Fibroblast of skin of right quadriceps (primary cell): ENCODE measurements around the gene HOXC10.
A peak's percentile ranks its signal among the peaks of the same experiment; 100 is the strongest.

Experiments
- DNase-seq: peaks from one replicate; pipeline ENCODE4 v3.0.0-alpha.2; 2013

Gene HOXC10

DNA sequence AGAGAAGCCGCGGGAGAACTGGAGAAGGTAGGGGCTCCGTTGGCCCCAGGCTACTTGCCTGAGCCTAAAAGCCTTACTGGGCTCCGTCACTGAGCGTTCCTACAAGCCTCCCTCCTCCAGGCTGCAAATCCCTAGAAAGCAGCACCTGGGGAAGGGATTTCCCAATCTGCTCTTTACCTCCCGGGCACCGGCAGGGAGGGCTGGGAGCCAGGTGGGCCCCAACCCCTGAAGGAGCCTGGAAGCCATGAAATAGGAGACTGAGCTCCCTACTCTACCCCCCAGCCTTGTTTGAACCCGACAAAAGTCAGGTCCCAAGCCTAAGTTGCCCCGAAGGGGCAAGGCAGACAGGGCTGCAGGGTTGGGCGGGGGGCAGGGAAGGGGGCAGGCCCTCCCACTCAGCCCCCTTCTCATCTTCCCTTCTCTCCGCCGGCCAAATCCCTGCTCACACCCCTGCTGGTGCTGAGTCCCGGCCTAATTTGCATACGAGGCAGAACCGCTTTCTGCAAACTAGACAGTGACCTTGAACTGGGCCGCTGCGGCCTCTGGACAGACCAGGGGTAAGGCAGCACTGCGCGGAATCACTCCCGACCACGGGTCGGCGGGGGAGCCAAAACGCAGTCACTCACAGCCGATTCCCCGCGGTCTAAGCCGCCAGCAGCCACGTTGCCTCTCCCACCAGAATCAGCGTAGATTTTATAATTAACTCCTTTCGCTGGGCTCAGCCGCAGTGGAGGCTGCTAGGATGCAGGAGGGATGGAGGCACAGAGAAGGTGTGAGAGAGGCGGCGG is 34.0 kb upstream of the HOXC10 start:
- no peak for DNase-seq

DNA sequence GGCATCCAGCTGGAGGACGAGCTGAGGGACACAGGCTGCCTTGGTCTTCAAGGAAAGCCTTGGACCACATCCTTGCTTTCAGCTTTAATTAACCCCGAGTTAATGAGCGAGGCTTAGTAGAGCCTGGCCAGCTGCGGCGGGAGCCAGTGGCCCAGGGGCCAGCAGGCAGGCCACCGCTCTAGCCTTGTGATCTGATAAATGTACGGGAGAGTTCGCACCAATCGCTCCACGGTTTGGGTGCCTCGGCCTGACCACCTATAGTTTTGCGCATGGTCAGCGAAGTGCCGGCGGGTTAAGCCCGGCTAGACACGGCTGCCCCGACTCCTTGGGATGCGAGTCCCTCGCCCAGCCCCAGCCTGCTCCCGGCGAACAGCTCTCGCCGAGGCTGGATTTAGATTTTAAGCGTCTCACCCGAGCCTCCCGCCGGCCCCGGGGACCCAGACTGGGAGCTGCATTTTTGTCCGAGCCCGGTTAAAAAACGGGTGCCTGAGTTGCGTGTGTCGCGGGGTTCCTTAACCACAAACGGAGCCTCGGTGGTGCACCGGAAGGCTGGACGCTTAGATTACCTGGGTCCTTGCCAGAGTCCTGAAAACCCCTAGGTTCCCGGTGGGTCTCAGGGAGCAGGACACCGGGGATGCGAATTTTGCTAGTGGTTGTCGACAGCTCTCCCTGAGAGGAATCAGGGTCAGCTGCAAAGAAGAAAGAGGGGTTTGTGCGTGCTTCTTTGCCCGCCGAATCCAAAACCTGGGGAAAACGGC is 33.2 kb upstream of the HOXC10 start:
- no peak for DNase-seq

DNA sequence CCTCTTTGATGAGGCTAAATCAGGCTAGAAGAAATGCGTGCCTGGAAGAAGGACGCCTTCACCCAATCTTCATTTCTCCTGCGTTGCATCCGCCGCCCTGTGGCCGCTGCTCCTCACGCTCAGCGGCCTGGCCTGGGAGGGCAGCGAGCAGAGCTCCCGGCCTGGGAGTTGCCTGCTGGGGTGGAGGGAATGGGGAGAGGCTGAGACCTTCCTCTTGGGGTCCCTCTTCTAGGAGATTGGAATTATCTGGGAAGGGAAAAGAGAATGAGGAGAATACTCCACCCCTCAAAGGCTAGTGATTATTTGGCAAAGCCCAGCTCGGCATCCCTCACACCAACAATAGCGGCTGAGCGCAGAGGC is 32.6 kb upstream of the HOXC10 start:
- no peak for DNase-seq

DNA sequence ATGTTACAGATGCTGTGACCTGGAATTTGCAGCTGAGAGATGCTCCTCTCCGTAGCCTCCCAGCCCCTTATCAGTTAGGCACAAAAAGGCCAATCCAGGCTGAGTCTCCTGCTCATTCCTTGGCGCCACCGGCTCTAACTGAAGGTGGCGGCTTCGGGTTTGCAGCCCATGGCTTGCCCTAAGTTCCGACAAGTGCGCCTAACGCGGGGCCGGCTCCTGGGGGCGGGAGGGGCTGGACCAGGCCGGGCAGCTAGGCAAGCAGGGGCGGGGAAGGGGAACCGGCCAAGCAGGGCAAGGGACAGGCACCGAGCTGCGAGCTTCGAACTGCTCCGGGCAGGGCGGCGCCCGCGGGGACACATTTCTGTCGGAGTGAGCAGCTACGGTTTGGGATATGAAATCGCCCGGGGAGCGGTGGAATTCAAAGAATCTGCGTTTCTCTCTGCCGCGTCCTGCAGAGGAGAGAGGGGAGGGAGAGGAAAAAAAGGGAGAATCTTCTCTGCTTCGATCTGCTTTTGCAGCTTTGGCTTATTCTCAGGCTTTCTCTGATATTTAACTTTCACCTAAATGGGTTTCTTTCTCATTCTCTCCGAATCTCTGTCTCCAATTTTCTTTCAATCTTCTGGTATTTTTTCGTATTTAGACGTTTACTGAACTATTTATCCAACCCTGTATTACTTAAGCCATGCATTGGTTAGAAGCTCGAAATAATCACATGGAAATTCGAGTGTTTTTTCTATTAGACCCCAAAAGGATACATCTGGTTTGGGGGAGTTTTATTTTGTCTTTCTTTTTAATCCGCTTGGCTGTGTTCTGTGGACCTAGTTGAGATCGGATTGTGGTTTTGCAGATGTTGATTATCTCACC is 31.8 kb upstream of the HOXC10 start:
- peak; percentile 42 for DNase-seq

DNA sequence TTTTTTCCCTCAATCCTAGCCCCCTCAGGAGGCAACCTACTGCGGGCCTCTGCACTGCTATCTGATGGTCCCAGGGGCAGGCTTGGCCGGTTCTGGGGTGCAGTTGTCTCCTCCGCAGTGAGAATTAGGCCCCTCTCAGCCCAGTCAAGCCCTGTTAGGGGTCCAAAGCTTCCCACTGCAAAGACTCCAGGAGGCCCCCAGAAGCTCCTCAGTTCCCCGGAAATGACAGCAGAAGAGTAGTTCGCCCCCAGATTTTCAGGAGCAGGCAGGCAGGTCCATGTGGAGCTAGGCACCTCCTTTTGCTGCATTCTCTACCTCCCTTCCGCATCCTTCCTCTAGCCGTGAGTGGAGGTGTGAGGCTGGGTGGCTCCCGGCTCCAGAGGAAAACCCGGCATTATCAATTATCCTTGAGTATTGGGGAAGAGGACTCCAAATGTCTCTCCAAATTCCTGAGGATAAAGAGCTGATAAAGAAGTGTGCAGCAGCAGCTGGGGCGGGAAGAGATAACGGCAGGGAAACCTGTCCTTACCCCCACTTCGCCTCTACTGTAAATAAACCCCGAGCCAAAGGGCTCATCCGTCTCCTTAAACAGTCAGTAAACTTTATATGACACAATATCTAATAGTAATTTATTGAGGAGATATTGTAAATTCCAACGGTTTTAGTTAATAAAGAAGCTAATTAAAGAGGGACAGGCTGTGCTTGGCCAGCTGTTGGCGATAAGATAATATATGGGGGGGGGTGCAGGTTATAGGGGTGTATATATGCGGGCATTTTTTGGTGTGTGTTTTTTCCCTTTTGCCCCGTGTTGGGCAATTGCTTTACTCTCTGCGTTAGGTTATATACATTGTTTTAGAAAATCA is 30.9 kb upstream of the HOXC10 start:
- DNase-seq, result no peak

DNA sequence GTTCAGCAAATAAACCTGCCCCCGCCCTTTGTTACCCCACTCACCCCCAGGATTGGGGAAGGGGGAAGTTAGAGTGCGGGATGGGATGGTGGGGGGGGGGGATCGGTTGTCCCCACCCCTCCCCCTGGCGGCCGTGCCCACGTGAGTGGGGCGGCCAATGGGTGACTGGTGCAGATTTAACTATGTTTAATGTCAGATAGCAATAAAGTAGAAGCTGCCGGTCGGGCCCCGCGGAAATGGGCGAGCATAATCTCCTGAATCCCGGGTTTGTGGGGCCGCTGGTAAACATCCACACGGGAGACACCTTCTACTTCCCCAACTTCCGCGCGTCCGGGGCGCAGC is 30.3 kb upstream of the HOXC10 start, which contains the start of gene HOXC12:
Gene HOXC12 (plus strand): TSS at position 210 of the 342 bp plus-strand sequence. CDS start 27 bp downstream, at position 237.
- DNase-seq, result no peak

DNA sequence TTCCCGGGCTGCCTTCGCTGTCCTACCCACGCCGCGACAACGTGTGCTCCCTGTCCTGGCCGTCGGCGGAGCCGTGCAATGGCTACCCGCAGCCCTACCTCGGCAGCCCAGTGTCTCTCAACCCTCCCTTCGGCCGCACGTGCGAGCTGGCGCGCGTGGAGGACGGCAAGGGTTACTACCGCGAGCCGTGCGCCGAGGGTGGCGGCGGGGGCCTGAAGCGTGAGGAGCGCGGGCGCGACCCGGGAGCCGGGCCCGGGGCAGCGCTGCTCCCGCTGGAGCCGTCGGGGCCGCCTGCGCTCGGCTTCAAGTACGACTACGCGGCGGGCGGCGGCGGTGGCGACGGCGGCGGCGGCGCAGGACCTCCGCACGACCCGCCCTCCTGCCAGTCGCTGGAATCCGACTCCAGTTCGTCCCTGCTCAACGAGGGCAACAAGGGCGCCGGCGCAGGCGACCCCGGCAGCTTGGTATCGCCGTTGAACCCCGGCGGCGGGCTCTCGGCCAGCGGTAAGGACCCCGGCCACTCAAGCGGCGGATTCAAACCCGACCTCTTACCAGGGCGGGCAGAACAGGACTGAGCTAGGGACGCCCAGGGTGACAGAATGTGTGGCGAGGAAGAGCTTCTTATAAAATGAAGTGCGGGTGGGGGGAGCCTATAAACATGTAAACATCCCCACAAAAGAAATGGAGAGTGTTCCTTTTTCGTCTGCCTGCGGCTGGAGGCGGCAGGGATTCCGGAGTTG is 29.7 kb upstream of the HOXC10 start:
- DNase-seq, result no peak

DNA sequence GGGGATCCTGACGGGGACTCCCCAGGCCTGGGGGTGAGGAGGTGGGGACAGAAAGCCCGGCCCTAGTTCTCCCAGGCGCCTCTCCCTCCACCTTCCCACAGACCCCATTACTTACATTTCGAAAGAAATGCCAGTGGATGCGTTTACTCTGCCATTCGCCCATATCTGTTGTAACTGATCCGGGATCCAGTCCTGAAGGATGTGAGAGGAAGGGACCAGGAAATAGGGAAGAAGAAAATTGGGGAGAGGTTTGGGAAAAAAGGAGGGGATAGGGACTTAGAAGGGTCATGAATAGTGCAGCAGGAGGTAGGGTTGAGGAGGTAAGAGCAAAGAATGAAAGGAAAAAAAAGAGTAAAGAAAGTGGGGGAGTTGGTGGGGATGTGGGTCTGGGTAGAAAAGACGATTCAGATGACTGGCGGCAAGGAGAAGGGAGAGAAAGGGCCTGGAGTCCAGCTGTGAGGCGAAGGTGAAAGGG is 29.1 kb upstream of the HOXC10 start:
- no peak for DNase-seq

DNA sequence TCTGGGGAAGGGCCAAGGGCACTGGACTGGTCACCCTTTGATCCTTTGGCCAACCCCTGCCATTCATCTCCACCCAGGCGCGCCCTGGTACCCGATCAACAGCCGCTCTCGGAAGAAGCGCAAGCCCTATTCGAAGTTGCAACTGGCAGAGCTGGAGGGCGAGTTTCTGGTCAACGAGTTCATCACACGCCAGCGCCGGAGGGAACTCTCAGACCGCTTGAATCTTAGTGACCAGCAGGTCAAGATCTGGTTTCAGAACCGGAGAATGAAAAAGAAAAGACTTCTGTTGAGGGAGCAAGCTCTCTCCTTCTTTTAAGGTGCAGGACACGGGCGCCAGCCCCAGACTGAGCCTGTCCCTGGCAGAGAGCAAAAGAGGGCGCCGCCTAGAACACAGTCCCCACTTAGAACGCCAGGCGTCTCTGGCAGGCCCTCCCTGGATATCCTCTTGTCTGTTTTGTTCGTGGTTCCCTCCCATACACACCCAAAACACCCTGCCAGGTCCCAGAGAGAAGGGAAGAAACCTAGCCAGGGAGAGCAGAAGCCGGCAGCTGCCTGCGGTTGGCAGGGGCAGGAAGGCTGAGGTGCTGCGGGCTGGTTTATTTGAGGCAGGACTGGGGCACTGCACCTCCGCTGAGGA is 28.6 kb upstream of the HOXC10 start:
- DNase-seq, result no peak

DNA sequence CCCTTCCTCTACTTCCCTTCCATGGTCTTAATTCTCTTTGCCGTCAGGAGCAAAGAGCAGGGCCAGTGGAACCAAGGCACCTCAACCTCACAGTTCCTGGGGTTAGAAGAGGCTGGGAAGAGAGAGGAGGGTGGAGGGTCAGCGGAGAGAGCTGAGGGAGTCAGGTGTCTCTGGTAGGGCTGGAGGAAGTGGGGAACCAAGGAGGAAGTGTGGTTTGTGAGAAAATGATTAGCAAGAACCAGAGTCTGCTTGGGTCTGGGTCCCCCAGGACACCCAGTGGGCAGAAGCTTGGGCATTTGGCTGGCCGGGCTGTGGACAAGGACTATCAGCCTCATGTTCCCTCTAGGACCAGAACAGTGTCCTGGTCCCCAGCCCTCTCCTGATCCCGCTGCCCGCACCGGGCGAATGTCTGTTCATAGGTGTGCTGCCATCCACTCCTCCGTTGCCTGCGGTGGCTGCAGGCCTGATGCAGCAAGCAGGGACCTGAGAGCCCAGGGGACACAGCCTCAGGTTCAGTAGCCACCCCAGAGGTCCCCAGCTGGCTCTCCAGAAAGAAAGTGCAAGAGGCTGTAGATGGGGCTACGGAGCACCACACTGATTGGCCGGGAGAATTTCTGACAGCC is 27.9 kb upstream of the HOXC10 start:
- no peak for DNase-seq

DNA sequence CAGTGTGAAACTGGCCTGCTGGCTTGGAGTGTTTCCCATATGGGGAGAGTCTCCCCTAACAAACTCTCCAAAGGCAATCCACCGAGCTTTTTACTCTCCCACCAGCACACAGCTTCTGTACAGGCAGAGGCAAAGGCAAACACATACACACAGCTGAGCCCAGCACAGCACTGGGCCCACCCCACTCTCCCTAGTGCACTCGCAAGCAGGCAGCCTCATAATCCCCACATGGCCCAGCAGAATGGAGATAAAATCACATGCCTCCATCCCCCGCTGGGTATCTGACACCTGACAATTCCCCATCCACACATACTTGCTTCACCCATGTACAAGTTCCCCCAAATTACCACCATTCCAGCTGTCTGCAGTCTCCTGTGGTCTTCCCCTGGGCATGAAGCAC is 26.8 kb upstream of the HOXC10 start:
- DNase-seq, result no peak

DNA sequence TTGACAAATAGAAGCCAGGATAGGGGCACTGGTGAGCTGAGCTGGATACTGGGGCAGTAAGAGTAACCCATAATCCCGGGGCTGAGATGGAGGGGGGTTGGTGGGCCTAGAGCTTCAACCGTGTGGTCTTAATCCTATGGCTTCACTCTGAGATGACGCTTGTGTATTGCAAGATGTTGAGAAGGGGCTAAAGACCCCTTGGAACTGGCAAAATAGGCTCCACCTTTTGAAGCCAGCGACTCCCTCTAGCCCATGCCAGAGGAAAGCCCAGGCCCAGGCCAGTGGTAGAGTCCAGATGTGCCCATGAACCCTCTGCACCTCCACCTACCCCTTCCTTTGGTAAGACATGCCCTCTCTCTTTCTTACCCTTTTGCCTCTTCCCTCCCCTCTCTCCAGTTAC is 25.6 kb upstream of the HOXC10 start:
- DNase-seq, result no peak

DNA sequence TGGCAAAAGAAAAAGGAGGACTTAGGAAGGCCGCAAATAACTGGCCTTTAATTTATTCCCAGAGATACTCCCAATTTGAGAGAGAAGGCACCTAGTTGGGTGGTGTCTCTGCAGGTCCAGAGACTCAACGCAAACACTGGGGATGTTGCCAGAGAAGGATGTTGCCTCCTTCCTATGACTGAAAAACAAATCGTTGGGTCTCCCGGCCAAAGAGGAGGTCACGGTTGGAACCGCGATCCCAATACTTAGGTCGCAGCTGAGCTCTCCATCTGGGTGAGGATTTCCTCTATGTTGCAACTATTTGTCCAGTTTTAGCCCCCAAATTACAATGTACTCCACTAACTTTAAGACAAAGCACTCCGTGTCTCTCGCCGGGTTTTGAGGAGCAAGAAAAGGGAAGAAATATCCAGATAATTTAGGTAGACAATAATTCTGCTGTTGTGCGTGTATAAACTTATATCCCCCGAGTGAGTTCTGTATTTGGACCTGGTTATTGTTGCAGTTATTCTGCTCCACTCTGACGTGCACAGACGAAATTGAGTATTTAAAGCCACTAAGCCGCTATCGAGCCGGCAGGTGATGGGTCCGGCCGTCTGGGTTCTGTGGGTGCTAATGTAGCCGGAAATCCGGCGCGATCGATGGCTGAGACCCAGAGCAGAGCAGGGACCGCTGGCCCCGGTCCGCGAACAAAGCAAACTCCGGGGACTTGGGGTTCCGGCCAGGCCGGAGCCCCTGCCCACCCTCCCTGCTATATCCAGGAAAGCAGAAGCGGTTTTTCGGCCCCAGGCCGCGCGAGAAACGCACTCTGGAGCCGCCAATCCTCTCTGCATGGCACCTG is 24.5 kb upstream of the HOXC10 start:
- DNase-seq, result no peak

DNA sequence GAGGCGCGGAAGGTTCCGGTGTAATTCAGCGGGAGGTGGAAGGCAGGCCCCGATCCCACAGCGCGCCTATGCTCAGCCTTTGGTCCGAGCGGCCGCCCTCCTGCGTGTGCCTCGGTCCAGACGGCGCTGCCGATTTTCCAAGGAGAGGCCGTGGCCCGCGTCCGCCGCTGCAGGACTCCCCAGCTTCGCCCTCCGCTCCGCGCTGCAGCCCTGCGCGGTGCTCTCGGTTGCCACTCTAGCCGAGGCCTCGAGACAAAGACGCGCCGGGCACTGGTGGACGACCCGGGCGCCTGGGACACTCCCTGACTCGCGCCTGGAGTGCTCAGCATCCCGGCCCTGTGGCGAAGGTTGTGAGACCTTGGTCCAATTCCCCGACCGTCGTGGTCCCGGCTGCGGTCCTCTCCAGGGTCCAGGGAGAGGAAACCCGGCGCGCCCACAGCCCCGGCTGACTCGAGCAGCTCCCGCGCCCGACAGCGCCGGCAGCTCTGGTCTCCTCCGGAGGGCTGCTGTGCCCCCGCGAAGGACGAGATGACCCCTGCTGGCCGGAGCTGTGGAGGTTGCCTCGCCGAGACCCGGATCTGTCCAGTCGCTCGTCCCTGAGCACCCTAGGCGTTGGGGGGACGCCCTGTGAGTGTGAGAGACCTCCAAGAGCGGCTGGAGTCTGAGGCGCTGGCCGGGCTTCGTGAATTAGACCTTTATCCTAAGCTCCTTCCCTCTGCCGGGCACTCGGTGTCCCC is 23.8 kb upstream of the HOXC10 start:
- DNase-seq, result no peak

DNA sequence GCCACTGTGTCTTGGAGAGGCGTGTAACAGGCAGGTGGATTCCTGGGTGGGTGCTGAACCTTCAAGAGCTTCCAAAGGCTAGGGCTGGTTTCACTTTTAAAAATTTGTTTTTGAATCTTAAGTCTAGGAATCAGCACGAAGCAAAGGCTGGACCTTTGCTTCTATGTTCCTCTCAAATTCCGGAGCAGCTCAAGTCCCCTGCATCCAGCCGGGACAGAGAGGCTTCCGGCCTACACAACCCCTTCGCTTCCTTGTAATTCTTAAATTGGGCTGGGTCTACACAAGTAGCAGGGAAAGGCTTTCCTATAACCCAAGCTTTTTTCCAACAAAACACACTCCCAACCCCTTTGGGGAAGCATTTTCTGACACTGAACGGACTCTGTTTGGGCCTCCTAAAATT is 21.9 kb upstream of the HOXC10 start:
- no peak for DNase-seq

DNA sequence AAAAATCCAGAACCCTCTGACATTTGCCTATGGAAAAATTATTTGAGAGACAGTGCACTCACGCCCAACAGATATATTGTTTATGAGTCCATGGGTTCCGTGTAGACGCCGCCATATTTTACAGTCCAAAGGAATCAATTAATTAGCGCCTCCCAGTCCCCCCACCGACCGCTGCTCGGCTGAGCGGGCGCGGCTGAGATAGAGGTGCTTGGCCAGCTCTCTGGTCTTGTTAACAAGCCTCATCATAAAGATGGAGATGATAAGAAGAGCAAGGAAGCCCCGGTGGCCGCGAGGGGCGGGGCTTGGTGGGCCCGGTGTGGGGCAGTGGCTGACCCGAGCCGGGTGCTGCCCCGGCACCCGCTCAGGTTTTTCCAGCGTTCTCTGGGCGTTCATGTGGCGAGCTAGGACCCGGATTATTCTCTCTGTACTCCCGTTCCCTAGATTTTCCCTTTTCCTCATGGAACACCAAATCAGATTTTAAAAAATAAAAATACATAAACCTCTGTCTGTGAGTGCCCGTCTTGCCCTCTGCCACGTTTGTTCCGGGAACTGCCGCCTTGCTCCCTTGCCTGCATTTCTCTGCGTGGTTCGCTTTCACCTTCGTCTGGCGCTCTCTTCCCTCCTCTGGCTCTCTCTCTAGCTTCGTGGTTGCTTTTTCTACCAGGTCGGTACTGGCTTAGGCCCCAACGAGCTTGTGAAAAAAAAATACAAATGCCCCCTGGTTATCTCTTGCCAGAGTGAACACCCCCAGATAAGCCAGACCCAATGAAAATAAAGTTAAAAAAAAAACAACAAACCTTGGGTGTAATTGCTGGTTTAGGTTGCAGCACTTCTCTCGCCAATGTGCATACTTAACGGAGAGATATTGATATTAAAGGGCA is 21.3 kb upstream of the HOXC10 start:
- DNase-seq, result no peak

DNA sequence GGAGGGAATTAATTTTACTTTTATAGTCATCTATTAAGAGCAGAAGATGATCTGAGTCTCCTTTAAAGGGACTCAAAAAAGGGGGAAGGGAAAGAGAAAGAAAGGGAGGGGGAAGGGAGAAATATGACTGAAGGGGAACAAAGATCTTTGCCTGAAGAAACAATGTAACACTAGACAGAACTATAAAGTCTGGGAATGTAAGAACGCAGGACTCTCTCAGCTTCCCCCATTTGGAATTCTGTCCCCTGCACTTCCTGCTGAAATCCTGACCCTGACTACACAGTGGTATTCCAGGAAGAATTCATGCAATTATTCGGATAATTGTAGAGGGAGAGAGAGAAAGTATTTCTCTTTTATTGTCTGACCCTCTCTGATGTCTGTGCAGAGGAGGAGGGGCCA is 20.6 kb upstream of the HOXC10 start:
- no peak for DNase-seq
